Transverse colon (tissue), 4 donors: ENCODE measurements around the gene LIMK2. TPM values are rescaled to one million over a fixed set of nuclear protein-coding genes. Genes with fewer than 3 reads are reported as not detected.
"Not testable (repeated sequence)": the region's sequence is repeated elsewhere in the genome, so short reads cannot be mapped to it uniquely, and the experiment has no call there.

Source experiments
- DNase-seq: peaks from one replicate; pipeline ENCODE4 v3.0.0-alpha.2; 2019
- H3K27ac ChIP-seq, 4 donors: fragments of 200-600 bp; sonication (generic); 2 replicates each; pipeline ENCODE4 v1.5.1; 2016 to 2018; ENCODE audit warnings: inconsistent platforms in 4 of 4
- H3K27me3 ChIP-seq: fragments of 200-600 bp; sonication (generic); 2 replicates; pipeline ENCODE4 v1.5.1; 2017; ENCODE audit warnings: inconsistent platforms
- H3K36me3 ChIP-seq, 4 donors: fragments of 200-600 bp; sonication (generic); 2 replicates each; pipeline ENCODE4 v1.5.1; 2017 to 2019; ENCODE audit warnings: inconsistent platforms in 4 of 4
- H3K4me1 ChIP-seq, 4 donors: fragments of 200-600 bp; sonication (generic); 2 replicates each; pipeline ENCODE4 v1.5.1; 2017 to 2020; ENCODE audit warnings: inconsistent platforms in 4 of 4
- H3K4me3 ChIP-seq, 4 donors: fragments of 200-600 bp; sonication (generic); 1 replicate in 1 of 4; 2 replicates in 3 of 4; pipeline versions ENCODE4 v1.5.1 to v1.6.1; 2017 to 2019; ENCODE audit warnings: inconsistent platforms in 4 of 4
- H3K9me3 ChIP-seq, 2 donors: fragments of 200-600 bp; sonication (generic); 2 replicates each; pipeline ENCODE4 v1.5.1; 2017 to 2019; ENCODE audit warnings: inconsistent platforms in 2 of 2
- EP300 ChIP-seq: sonication (generic); formaldehyde crosslinking; IDR thresholded peaks from one replicate; pipeline ENCODE4 v1.6.1; 2017; ENCODE audit warnings: antibody characterized with exemption, low read depth
- POLR2A ChIP-seq: fragments of 450-650 bp; IDR thresholded peaks from one replicate; pipeline ENCODE4 v1.6.1; 2016; ENCODE audit warnings: antibody characterized with exemption, mild to moderate bottlenecking, moderate library complexity
- POLR2AphosphoS5 ChIP-seq, 3 donors: sonication (generic); formaldehyde crosslinking; IDR thresholded peaks; one replicate each; pipeline ENCODE4 v1.6.1; 2016; ENCODE audit warnings: antibody characterized with exemption in 3 of 3
- WGBS, 2 donors: methylation state at CpG; one replicate each; pipeline ENCODE4 v1.1.5; 2018; ENCODE audit warnings: low coverage in 1 of 2; 5-methylcytosine and 5-hydroxymethylcytosine counted together
- in situ Hi-C, 4 donors: fragments of 200-750 bp; cut with MboI; loops; one replicate each; pipeline versions ENCODE4 v1.15.0 to v1.15.1; 2017; ENCODE audit warnings: low sequenced_read_pairs in 3 of 4, low pct_ligation_motif_present in 1 of 4, low pct_unique_long_range_greater_than_20kb in 1 of 4
- intact Hi-C: fragments of 100-400 bp; cut with DNase I; formaldehyde crosslinking; loops from one replicate; pipeline ENCODE4 v1.15.1; 2023; ENCODE audit warnings: low total_unique reads
- total RNA-seq, 4 donors: library from RNA; depleted of rRNA; stranded (reverse); fragments of >200 nt; gene quantifications; one replicate each; pipeline ENCODE4 v1.1.0, GENCODE V29; 2016
- TF ChIP-seq, protein P1 (sequence below), 5 experiments: fragments of 200-600 bp in 3 of 5; fragments of 450-650 bp in 2 of 5; sonication (generic) in 3 of 5; IDR thresholded peaks; 1 replicate in 2 of 5; 2 replicates in 3 of 5; pipeline ENCODE4 v1.5.1; 2016 to 2017; ENCODE audit warnings: antibody characterized with exemption in 5 of 5, inconsistent platforms in 3 of 5, mild to moderate bottlenecking in 2 of 5, moderate library complexity in 1 of 5

The LIMK2 gene
- total RNA-seq, 4 donors from 2014 or later = 124 to 283 (median 210) TPM

DNA sequence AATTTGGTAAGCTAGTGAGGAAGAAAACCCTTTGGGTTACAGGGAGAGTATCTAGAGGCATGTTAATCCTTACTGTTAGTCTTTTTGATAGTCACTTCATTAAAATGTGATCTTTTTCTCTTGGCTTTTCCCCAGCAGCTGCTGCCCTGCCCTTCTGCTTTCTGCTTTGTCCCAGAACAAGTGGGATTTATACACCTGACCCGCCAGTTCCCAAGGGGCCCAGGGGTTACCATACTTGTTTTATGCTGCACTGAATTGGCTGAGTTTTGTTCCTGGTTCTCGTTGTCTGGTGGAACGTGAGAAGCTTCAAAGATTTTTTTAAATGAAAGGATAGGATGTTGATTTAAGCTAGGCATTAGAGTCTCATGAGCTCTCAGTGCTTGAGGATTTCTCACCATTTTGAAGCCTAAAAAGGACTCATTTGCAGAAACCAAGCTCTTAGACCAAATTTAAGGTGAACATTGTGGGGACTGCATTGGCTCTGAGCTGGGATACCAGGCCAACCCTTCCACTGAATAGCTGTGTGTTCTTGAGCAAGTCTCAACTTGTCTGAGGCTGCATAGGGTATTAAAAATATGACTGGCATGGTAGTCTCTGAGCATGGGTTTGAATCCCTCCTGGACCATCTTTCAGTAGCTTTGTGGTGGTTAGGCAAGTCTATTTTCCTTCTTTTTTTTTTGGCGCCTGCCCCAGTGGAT, 6.6 kb downstream of the LIMK2 start:
- Histone ChIP-seq H3K4me1 (peaks cover 19 to 100% (median 66%) of the 10 kb centered on the region in 4 donors), H3K4me3 (no peak overlapping the region), H3K27me3 (no peaks in the 10 kb centered on the region), H3K36me3 (no peaks in the 10 kb centered on the region), H3K9me3 (no peaks in the 10 kb centered on the region), H3K27ac (peak overlapping the region; percentile 86 to 90 (median 88))
- in situ Hi-C loops (no loop called here), intact Hi-C loops (no loop called here)
- 51 to 67% methylated on average over 2 to 4 of the region's 4 CpGs for WGBS, 2 donors
- no peak for DNase-seq
- TF ChIP-seq POLR2A (no peak), POLR2AphosphoS5 (IDR thresholded peaks at IDR 0.05) (no peak), EP300 (no peak)
- TF ChIP-seq, protein P1, sequence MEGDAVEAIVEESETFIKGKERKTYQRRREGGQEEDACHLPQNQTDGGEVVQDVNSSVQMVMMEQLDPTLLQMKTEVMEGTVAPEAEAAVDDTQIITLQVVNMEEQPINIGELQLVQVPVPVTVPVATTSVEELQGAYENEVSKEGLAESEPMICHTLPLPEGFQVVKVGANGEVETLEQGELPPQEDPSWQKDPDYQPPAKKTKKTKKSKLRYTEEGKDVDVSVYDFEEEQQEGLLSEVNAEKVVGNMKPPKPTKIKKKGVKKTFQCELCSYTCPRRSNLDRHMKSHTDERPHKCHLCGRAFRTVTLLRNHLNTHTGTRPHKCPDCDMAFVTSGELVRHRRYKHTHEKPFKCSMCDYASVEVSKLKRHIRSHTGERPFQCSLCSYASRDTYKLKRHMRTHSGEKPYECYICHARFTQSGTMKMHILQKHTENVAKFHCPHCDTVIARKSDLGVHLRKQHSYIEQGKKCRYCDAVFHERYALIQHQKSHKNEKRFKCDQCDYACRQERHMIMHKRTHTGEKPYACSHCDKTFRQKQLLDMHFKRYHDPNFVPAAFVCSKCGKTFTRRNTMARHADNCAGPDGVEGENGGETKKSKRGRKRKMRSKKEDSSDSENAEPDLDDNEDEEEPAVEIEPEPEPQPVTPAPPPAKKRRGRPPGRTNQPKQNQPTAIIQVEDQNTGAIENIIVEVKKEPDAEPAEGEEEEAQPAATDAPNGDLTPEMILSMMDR (IDR thresholded peaks at IDR 0.05) = no peak

DNA sequence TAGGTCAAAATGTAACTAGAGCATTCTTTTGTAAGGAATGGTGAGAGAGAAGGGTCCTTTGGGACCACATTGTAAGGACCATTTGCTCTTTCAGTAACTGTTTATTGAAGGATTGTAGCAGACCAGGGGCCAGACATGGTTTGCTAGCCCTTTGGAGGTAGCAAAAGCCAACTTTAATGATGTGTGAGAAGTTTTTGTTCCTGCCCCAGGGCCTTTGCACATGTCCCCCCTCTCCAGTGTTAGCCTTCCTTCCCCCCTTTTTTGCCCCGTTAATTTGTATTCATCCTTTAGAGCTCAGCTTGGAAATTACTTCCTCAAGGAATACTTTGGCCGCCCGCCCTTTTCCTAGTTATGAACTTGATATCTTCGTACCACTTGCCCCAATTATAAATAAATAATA, 9.0 kb downstream of the LIMK2 start:
- intact Hi-C loops = no loop called here
- no peak for TF ChIP-seq POLR2AphosphoS5 (IDR thresholded peaks at IDR 0.05)
- TF ChIP-seq EP300 = no peak
- TF ChIP-seq, protein P1 (IDR thresholded peaks at IDR 0.05) = no peak
- no peak for TF ChIP-seq POLR2A
- no peak for DNase-seq
- no peaks in the 10 kb centered on the region for H3K36me3 ChIP-seq
- 67 to 86% methylated on average over 4 of the region's 4 CpGs for WGBS, 2 donors
- peak overlapping the region; percentile 86 to 90 (median 88) for H3K27ac ChIP-seq
- peaks cover 26 to 100% (median 68%) of the 10 kb centered on the region in 4 donors for H3K4me1 ChIP-seq
- H3K9me3 ChIP-seq = no peaks in the 10 kb centered on the region
- H3K4me3 ChIP-seq = no peak overlapping the region
- in situ Hi-C loops = no loop called here
- no peaks in the 10 kb centered on the region for H3K27me3 ChIP-seq

DNA sequence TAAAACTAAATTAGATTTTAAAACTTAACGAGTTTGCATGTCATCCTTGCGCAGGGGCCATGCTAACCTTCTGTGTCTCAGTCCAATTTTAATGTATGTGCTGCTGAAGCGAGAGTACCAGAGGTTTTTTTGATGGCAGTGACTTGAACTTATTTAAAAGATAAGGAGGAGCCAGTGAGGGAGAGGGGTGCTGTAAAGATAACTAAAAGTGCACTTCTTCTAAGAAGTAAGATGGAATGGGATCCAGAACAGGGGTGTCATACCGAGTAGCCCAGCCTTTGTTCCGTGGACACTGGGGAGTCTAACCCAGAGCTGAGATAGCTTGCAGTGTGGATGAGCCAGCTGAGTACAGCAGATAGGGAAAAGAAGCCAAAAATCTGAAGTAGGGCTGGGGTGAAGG, 10.6 kb downstream of the LIMK2 start:
- H3K4me3 ChIP-seq = no peak overlapping the region
- H3K36me3 ChIP-seq = no peaks in the 10 kb centered on the region
- no peak for DNase-seq
- 74 to 76% methylated on average over 3 to 5 of the region's 5 CpGs for WGBS, 2 donors
- intact Hi-C loops = no loop called here
- H3K27me3 ChIP-seq = no peaks in the 10 kb centered on the region
- TF ChIP-seq POLR2AphosphoS5 (IDR thresholded peaks at IDR 0.05) = no peak
- TF ChIP-seq, protein P1 (IDR thresholded peaks at IDR 0.05) = no peak
- peak overlapping the region; percentile 85 to 90 (median 88) for H3K27ac ChIP-seq
- H3K9me3 ChIP-seq = no peaks in the 10 kb centered on the region
- in situ Hi-C loops = no loop called here
- H3K4me1 ChIP-seq = peaks cover 25 to 100% (median 76%) of the 10 kb centered on the region in 4 donors

DNA sequence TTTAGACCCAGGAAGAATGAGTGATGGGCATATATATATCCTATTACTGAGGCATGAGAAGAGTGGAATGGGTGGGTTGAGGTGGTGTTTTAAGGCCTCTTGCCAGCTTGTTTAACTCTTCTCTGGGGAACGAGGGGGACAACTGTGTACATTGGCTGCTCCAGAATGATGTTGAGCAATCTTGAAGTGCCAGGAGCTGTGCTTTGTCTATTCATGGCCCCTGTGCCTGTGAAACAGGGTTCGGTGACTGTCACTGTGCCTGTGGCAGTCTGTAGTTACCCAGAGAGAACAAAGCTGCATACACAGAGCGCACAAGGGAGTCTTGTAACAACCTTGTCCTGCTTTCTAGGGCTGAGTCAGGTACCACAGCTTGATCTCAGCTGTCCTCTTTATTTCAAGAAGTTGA, 11.7 kb downstream of the LIMK2 start:
- WGBS, 2 donors = 55% methylated on average over 3 of the region's 3 CpGs; no CpG with 5 or more reads in 1 of the 2 donors

DNA sequence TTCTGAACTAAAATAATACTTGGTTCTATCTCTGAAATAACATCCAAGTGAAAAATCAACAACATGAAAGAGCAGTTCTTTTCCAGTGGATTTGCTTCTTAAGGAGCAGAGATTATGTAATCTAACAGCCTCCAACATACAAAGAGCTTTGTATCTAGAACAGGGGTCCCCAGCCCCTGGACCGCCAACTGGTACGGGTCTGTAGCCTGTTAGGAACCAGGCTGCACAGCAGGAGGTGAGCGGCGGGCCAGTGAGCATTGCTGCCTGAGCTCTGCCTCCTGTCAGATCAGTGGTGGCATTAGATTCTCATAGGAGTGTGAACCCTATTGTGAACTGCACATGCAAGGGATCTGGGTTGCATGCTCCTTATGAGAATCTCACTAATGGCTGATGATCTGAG, 12.6 kb downstream of the LIMK2 start:
- whole genome bisulfite sequencing, 2 donors = 82% methylated on average over 3 of the region's 4 CpGs; no CpG with 5 or more reads in 1 of the 2 donors
- DNase-seq, in situ Hi-C loops, H3K36me3 ChIP-seq, H3K4me3 ChIP-seq, intact Hi-C loops, H3K9me3 ChIP-seq, H3K27me3 ChIP-seq: not testable (repeated sequence)
- Histone ChIP-seq H3K27ac (peak overlapping the region; percentile 85 to 90 (median 88)), H3K4me1 (peaks cover 29 to 100% (median 77%) of the 10 kb centered on the region in 4 donors)

More for the DNA sequence above, 11.7 kb downstream of the LIMK2 start:
- Histone ChIP-seq H3K27ac (peak overlapping the region; percentile 85 to 90 (median 88)), H3K9me3 (no peaks in the 10 kb centered on the region), H3K4me1 (peaks cover 20 to 100% (median 74%) of the 10 kb centered on the region in 4 donors), H3K27me3 (no peaks in the 10 kb centered on the region), H3K36me3 (no peaks in the 10 kb centered on the region), H3K4me3 (no peak overlapping the region)
- TF ChIP-seq, protein P1 (IDR thresholded peaks at IDR 0.05) = no peak
- TF ChIP-seq POLR2AphosphoS5 (IDR thresholded peaks at IDR 0.05) (no peak), POLR2A (no peak)
- DNase-seq = no peak
- intact Hi-C loops = no loop called here
- in situ Hi-C loops = no loop called here
